Fibroblast of pulmonary artery (primary cell): ENCODE results near the gene ZNF618.
"Not testable (repeated sequence)": the region's sequence is repeated elsewhere in the genome, so short reads cannot be mapped to it uniquely, and the experiment has no call there.

Experiments used
- DNase-seq: peaks from one replicate; pipeline ENCODE4 v3.0.0-alpha.2; 2010; ENCODE audit warnings: low read depth
- H3K4me3 ChIP-seq: replicated peaks from 2 replicates; pipeline ENCODE4 v1.5.1; 2011; ENCODE audit warnings: low read depth, mild to moderate bottlenecking, control low read depth, low read length, moderate library complexity
- TF ChIP-seq, protein P1 (sequence below): IDR thresholded peaks from 2 replicates; pipeline ENCODE4 v1.5.1; 2011; ENCODE audit warnings: mild to moderate bottlenecking, control low read depth, low read length, inconsistent platforms; ENCODE audit errors: missing control alignments

Gene ZNF618

DNA sequence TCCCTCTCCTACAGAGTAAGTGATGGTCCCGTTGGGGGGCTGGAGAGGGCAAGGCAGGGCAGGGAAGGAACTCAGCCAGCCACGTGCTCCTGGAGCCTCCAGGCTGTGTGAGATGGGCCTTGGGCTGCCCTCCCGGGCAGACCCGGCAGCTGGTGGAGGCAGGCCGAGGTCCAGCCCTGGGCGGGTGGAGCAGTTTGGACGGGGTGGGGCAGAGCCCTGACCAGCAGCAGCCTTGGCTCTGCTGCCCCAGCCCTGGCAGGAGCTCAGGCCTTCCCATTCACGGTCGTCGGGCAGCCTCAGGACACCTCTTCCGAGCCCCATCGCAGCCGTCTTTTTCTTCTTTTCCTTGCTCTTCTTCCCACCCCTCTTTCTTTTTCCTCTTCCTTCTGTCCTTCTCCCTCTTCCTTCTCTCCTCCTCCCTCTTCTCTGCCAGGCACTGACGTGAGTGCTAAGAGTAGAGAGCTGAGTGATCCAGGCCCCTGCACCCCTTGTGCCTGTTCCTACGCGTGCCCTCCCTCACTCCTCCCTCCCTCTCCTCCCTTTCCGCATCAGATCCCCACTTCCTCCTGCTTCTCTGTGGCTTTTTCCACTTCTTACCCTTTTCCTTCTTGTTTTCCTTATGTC lies 159.2 kb downstream of the ZNF618 start:
- no peak overlapping the region for H3K4me3 ChIP-seq
- TF ChIP-seq, protein P1, sequence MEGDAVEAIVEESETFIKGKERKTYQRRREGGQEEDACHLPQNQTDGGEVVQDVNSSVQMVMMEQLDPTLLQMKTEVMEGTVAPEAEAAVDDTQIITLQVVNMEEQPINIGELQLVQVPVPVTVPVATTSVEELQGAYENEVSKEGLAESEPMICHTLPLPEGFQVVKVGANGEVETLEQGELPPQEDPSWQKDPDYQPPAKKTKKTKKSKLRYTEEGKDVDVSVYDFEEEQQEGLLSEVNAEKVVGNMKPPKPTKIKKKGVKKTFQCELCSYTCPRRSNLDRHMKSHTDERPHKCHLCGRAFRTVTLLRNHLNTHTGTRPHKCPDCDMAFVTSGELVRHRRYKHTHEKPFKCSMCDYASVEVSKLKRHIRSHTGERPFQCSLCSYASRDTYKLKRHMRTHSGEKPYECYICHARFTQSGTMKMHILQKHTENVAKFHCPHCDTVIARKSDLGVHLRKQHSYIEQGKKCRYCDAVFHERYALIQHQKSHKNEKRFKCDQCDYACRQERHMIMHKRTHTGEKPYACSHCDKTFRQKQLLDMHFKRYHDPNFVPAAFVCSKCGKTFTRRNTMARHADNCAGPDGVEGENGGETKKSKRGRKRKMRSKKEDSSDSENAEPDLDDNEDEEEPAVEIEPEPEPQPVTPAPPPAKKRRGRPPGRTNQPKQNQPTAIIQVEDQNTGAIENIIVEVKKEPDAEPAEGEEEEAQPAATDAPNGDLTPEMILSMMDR: no peak
- DNase-seq: no peak

- DNase-seq: no peak
- no peak overlapping the region for H3K4me3 ChIP-seq
- TF ChIP-seq, protein P1: no peak
Observed at GRCh38 chr9:114035845-114036801, 160.0 kb downstream of the ZNF618 start.

- no peak for DNase-seq
- TF ChIP-seq, protein P1: no peak
Observed at GRCh38 chr9:114037249-114037648, 161.1 kb downstream of the ZNF618 start.

GRCh38 chr9:114037961-114038723 lies 162.0 kb downstream of the ZNF618 start:
- DNase-seq: no peak
- TF ChIP-seq, protein P1: no peak
- H3K4me3 ChIP-seq: no peak overlapping the region

More at GRCh38 chr9:114037249-114037648, 161.1 kb downstream of the ZNF618 start:
- H3K4me3 ChIP-seq: no peak overlapping the region

DNA sequence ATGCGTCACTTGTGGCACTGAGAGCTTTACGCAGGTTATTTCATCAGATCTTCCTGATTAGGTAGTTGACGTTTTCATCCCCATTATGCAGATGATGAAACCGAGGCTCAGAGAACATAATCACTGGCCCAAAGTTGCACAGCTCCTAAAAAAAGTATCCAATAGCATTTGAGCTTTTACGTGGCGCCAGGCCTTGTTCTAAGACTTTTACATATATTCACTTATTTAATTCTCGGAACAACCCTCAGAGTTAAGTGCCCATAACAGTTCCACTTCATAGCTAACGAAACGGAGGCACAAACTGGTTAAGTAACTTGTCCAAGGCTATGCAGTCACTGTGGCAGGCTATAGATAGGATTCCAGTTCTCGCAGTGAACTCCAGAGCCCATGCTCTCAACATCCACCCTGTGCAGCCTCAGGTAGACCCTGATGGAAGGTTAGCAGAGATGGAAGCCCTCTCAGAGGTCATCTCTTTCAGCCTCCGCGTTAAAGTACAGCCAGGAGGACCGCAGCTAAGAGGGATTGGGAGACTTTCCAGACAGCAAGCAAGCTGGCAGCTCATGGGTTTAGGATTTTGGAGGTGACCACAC lies 162.7 kb downstream of the ZNF618 start:
- TF ChIP-seq, protein P1: no peak
- no peak for DNase-seq

GRCh38 chr9:114039484-114039883 lies 163.4 kb downstream of the ZNF618 start:
- no peak overlapping the region for H3K4me3 ChIP-seq
- TF ChIP-seq, protein P1: no peak
- DNase-seq: no peak

More for the DNA sequence above, 162.7 kb downstream of the ZNF618 start:
- no peak overlapping the region for H3K4me3 ChIP-seq

DNA sequence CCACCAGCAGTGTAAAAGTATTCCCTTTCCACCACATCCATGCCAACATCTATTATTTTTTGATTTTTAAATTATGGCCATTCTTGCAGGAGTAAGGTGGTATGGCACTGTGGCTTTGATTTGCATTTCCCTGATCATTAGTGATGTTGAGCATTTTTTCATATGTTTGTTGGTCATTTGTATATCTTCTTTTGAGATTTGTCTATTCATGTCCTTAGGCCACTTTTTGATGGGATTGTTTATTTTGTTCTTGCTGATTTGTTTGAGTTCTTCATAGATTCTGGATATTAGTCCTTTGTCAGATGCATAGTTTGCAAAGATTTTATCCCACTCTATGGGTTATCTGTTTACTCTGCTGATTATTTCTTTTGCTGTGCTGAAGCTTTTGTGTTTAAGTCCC lies 167.6 kb downstream of the ZNF618 start:
- not testable (repeated sequence) for DNase-seq, H3K4me3 ChIP-seq
